Measurements from ENCODE around the gene CLOCK.

CLOCK gene

DNA sequence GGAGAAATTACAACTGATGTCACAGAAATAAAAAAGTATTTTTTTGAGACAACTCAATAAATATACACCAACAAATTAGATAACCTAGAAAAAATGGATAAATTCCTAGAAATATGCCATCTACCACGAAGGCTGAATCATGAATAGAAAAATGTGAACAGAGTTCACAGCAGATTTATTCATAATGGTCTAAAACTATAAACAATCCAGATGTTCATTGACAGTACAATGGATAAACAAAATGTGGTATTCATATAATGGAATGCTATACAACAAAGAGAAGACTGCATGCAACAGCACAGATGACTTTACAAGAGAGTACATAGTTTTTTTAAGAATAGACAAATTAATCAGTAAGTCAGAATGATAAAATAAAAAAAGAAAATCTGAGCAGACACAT is 55.2 kb downstream of the CLOCK start:
- no peak for DNase-seq (ENCODE audit: low spot score in 2 of 2)
- no peak overlapping the region for H3K4me3 ChIP-seq
- in situ Hi-C loops (cut with MboI; ENCODE audit: low sequenced_read_pairs) = no loop called here

DNA sequence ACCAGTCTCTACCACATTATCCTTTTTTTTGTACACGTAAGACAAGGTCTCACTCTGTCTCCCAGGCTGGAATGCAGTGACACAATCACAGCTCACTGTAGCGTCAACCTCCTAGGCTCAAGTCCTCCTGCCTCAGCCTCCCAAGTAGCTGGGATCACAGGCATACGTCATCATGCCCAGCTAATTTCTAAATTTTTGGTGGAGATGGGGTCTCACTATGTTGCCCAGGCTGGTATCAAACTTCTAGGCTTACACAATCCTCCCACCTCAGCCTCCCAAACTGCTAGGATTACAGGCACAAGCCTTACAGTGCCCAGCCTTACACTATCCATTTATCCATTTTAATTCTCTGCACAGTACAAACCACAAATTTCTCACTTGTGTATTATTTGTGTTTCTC is 58.0 kb downstream of the CLOCK start:
- Histone ChIP-seq H3K27me3 (ENCODE audit: low read depth) (no peaks in the 10 kb centered on the region), H3K36me3 (replicated peaks) (0 out of 2 replicates have a peak, but pooled peaks cover 5% of the 10 kb centered on the region), H3K9me3 (no peaks in the 10 kb centered on the region), H3K4me3 (no peak overlapping the region), H3K4me1 (peaks cover 4% of the 10 kb centered on the region)
- in situ Hi-C loops (cut with MboI; ENCODE audit: low sequenced_read_pairs) = no loop called here
- DNase-seq (ENCODE audit: low spot score in 2 of 2) = no peak

More for the DNA sequence above, 55.2 kb downstream of the CLOCK start:
- Histone ChIP-seq H3K4me1 (no peaks in the 10 kb centered on the region; the same call in 1 of the 2 replicates), H3K36me3 (replicated peaks) (0 out of 2 replicates have a peak, but pooled peaks cover 5% of the 10 kb centered on the region), H3K9me3 (no peaks in the 10 kb centered on the region), H3K27me3 (ENCODE audit: low read depth) (no peaks in the 10 kb centered on the region)

DNA sequence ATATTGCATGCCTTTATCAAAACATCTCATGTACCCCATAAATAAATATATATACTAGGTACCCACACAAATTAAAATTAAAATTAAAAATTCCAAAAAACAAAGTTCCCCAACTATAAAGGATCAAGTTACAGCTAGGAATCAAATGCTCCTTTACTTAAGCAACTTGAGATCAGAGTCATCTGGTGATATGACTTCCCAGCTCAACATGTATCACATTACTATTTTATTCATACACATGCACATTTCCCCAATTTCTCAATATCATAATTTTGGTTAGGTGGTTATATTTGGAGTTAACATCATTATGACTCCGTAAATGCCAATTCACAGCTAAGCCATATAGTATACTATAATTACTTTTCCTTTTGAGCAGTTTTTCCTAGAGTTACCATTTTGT is 60.9 kb downstream of the CLOCK start:
- no peaks in the 10 kb centered on the region for H3K27me3 ChIP-seq (ENCODE audit: low read depth)
- 0 out of 2 replicates have a peak, but pooled peaks cover 2% of the 10 kb centered on the region for H3K36me3 ChIP-seq (replicated peaks)
- in situ Hi-C loops (cut with MboI; ENCODE audit: low sequenced_read_pairs) = no loop called here
- H3K4me1 ChIP-seq = peaks cover 12% of the 10 kb centered on the region
- H3K4me3 ChIP-seq = no peak overlapping the region
- H3K9me3 ChIP-seq = no peaks in the 10 kb centered on the region
- DNase-seq (ENCODE audit: low spot score in 2 of 2) = no peak

DNA sequence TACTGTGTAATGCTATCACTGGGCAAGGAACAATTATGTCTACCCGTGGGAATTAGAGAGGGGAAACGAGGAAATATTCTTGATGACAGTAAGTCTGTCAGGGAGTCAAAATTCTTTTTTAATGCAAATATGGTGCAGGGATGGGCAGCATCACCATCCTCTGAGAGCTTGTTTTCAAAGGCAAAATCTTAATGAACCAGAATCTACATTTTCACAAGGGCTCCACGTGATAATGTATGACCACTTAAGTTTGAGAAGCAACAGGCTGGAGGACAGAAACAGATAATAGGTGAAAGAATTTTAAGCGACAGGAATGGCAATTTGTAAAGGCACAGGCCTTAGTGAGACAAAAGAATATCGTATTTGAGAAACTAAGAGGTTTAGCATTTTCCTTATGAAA is 63.4 kb downstream of the CLOCK start:
- Histone ChIP-seq H3K36me3 (replicated peaks) (0 out of 2 replicates have a peak, but pooled peaks cover 2% of the 10 kb centered on the region), H3K4me1 (peaks cover 12% of the 10 kb centered on the region), H3K4me3 (no peak overlapping the region), H3K27me3 (ENCODE audit: low read depth) (no peaks in the 10 kb centered on the region), H3K9me3 (no peaks in the 10 kb centered on the region)
- DNase-seq (ENCODE audit: low spot score in 2 of 2) = peak; percentile 29 to 64
- in situ Hi-C loops (cut with MboI; ENCODE audit: low sequenced_read_pairs) = no loop called here

DNA sequence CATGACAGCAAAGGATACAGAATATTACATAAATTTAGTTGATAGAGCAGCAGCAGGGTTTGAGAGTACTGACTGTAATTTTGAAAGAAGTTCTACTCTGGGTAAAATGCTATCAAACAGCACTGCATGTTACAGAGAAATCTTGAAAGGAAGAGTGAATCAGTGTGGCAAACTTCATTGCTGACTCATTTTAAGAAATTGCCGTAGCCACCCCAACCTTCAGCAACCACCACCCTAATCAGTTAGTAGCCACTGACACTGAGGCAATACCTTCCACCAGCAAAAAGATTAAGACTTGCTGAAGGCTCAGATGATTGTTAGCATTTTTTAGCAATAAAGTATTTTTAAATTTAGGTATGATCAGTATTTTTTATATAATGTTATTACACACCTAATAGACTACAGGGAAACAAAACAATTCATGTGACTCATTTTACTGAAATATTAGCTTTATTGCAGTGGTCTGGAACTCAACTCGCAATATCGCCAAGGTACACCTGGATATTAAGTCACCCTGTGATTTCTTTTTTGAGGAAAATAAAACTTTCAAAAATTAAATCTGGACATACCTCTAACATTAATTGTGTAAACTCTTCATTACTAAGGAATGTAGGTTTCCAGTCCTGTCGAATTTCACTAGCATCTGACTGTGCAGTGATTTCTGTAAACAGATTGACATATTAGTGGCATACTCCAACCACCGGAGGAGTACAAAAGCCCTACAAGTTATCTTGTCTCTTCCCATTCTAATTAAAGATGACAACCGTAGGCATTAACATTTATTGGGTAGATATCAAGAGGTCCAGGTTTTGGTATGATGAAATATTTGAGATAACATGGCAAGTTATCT is 71.1 kb downstream of the CLOCK start:
- Histone ChIP-seq H3K4me1 (peaks cover 6% of the 10 kb centered on the region; the same call in 1 of the 2 replicates), H3K36me3 (replicated peaks) (peaks cover 9% of the 10 kb centered on the region), H3K27me3 (ENCODE audit: low read depth) (no peaks in the 10 kb centered on the region), H3K9me3 (no peaks in the 10 kb centered on the region), H3K4me3 (no peak overlapping the region)
- no peak for DNase-seq (ENCODE audit: low spot score in 2 of 2)
- in situ Hi-C loops (cut with MboI; ENCODE audit: low sequenced_read_pairs) = no loop called here

DNA sequence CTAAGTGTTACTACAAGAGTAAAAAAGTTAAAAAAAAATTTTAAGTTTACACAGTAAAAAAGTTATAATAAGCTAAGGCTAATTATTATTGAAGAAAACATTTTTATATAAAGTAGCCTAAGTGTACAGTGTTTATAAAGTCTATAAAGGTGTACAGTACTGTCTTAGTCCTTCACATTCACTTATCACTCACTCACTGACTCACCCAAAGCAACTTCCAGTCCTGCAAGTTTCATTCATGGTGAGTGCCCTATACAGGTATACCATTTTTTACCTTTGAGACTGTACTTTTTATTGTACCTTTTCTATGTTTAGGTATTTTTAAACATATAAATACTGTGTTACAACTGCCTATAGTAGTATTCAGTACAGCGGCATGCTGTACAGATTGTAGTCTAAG is 76.7 kb downstream of the CLOCK start:
- DNase-seq (ENCODE audit: low spot score in 2 of 2) = no peak
- H3K36me3 ChIP-seq (replicated peaks) = peaks cover 17% of the 10 kb centered on the region
- in situ Hi-C loops (cut with MboI; ENCODE audit: low sequenced_read_pairs) = loop anchor here (25.0 kb wide), 1 partner anchor 267 kb away; no protein-coding TSS in a partner anchor

DNA sequence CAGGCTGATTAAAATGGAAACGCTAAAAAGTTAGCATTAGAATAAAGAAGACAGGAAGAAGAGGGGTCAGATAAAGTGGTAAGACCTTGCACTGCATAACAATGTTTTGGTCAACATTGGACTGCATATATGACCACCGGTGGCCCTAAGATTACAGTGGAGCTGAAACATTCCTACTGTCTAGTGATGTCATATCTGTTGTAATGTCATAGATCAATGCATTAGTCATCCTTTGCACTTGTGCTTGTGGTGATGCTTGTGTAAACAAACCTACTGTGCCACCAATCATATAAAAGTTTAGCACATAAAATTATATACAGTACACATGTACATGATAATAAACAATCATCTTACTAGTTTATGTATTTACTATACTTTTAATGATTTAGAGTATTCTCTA is 78.0 kb downstream of the CLOCK start:
- Histone ChIP-seq H3K27me3 (ENCODE audit: low read depth) (no peaks in the 10 kb centered on the region), H3K9me3 (no peaks in the 10 kb centered on the region), H3K4me1 (no peaks in the 10 kb centered on the region), H3K36me3 (replicated peaks) (peaks cover 12% of the 10 kb centered on the region; the same call in 1 of the 2 replicates), H3K4me3 (no peak overlapping the region)
- no peak for DNase-seq (ENCODE audit: low spot score in 2 of 2)
- in situ Hi-C loops (cut with MboI; ENCODE audit: low sequenced_read_pairs) = loop anchor here (25.0 kb wide), 1 partner anchor 269 kb away; no protein-coding TSS in a partner anchor

More for the DNA sequence above, 76.7 kb downstream of the CLOCK start:
- no peak overlapping the region for H3K4me3 ChIP-seq
- H3K9me3 ChIP-seq = no peaks in the 10 kb centered on the region
- no peaks in the 10 kb centered on the region for H3K27me3 ChIP-seq (ENCODE audit: low read depth)
- no peaks in the 10 kb centered on the region for H3K4me1 ChIP-seq

DNA sequence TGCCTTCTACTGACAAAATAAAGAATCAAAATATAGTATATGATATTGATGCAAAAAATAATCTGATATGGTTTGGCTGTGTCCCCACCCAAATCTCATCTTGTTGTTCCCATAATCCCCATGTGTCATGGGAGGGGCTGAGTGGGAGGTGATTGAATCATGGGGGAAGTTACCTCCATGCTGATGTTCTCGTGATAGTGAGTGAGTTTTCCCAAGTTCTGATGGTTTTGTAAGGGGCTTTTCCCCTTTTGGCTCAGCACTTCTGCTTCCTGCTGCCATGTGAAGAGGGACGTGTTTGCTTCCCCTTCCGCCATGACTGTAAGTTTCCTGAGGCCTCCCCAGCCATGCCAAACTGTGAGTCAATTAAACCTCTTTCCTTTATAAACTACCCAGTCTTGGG is 80.7 kb downstream of the CLOCK start:
- no peaks in the 10 kb centered on the region for H3K9me3 ChIP-seq
- H3K27me3 ChIP-seq (ENCODE audit: low read depth) = no peaks in the 10 kb centered on the region
- H3K36me3 ChIP-seq (replicated peaks) = peaks cover 12% of the 10 kb centered on the region; the same call in 1 of the 2 replicates
- DNase-seq (ENCODE audit: low spot score in 2 of 2) = no peak
- no peaks in the 10 kb centered on the region for H3K4me1 ChIP-seq
- H3K4me3 ChIP-seq = no peak overlapping the region
- in situ Hi-C loops (cut with MboI; ENCODE audit: low sequenced_read_pairs) = loop anchor here (25.0 kb wide), 1 partner anchor 271 kb away; no protein-coding TSS in a partner anchor

DNA sequence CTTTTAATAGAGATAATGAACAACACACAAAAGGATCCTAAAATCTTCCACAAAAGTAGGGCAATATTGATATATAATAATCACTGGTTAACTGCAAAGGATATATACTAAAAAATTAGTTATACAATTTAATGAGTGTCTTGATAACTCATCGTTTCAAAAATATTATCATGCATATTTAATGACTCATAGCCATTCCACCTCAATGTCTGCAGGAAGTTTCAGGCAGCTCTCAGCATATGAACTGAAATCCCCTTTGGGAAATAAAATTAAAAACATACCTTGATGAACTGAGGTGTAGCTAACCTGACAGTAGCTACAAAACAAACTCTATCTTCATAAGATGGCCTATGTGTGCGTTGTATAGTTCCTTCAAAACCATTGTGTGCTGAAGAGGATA is 88.1 kb downstream of the CLOCK start:
- in situ Hi-C loops (cut with MboI; ENCODE audit: low sequenced_read_pairs) = loop anchor here (25.0 kb wide), 1 partner anchor 279 kb away; no protein-coding TSS in a partner anchor
- Histone ChIP-seq H3K4me1 (no peaks in the 10 kb centered on the region), H3K27me3 (ENCODE audit: low read depth) (no peaks in the 10 kb centered on the region), H3K4me3 (no peak overlapping the region), H3K9me3 (no peaks in the 10 kb centered on the region), H3K36me3 (replicated peaks) (peaks cover 8% of the 10 kb centered on the region; the same call in 1 of the 2 replicates)
- DNase-seq (ENCODE audit: low spot score in 2 of 2) = no peak

DNA sequence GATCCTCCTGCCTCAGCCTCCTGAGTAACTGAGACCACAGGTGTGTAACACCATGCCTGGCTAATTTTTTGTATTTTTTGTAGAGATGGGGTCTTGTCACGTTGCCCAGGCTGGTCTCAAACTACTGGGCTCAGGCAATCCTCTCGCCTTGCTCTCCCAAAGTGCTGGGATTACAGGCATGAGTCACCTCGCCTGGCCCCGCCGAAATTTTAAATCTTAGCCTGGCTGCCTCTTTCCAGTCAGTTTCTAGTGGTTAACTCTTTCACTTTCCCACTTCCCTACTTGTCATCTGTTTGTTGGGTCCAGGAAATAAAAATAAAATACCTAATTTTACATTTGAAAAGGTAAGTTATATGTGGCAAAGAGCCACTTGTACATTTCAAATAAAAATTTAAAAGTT is 88.5 kb downstream of the CLOCK start:
- Histone ChIP-seq H3K4me3 (no peak overlapping the region), H3K9me3 (no peaks in the 10 kb centered on the region), H3K27me3 (ENCODE audit: low read depth) (no peaks in the 10 kb centered on the region), H3K4me1 (no peaks in the 10 kb centered on the region), H3K36me3 (replicated peaks) (peaks cover 8% of the 10 kb centered on the region; the same call in 1 of the 2 replicates)
- in situ Hi-C loops (cut with MboI; ENCODE audit: low sequenced_read_pairs) = loop anchor here (25.0 kb wide), 1 partner anchor 279 kb away; no protein-coding TSS in a partner anchor
- no peak for DNase-seq (ENCODE audit: low spot score in 2 of 2)

DNA sequence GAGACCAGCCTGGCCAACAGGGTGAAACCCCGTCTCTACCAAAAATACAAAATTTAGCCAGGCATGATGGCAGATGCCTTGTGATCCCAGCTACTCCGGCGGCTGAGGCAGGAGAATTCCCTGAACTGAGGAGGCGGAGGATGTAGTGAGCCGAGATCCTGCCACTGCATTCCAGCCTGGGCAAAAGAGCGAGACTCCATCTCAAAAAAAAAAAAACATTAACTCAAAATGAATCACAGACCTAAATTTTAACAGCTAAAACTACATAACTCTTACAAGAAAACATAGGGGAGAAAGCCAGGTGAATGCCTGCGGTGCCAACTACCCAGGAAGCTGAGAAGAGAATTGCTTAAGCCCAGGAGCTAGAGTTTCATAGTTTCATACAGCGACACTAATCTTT is 96.1 kb downstream of the CLOCK start:
- in situ Hi-C loops (cut with MboI; ENCODE audit: low sequenced_read_pairs) = loop anchor here (25.0 kb wide), 1 partner anchor 287 kb away; no protein-coding TSS in a partner anchor
- Histone ChIP-seq H3K4me1 (no peaks in the 10 kb centered on the region), H3K36me3 (replicated peaks) (peaks cover 30% of the 10 kb centered on the region), H3K9me3 (no peaks in the 10 kb centered on the region), H3K4me3 (no peak overlapping the region), H3K27me3 (ENCODE audit: low read depth) (no peaks in the 10 kb centered on the region)
- DNase-seq (ENCODE audit: low spot score in 2 of 2) = no peak

DNA sequence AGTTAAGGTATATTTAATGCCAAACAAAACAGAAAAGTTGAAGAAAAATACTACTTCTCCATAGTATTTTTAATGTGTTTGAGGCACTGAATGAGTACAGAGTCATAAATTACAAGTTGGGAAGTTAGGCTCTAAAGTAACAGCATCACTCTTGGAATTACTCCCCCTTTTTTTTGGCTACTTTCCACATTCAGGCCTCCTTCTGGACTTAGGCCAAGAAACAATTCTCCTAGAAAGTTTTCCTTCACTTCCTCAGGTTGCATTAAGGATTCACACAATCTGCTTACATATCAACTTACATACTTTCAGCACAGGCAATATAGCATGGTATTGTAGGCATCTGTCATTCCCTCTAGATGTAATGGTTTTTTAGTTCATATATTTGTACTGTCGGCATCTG is 98.9 kb downstream of the CLOCK start:
- DNase-seq (ENCODE audit: low spot score in 2 of 2) = no peak
- in situ Hi-C loops (cut with MboI; ENCODE audit: low sequenced_read_pairs) = no loop called here
- Histone ChIP-seq H3K4me1 (no peaks in the 10 kb centered on the region), H3K36me3 (replicated peaks) (peaks cover 30% of the 10 kb centered on the region), H3K4me3 (no peak overlapping the region), H3K9me3 (no peaks in the 10 kb centered on the region), H3K27me3 (ENCODE audit: low read depth) (no peaks in the 10 kb centered on the region)

DNA sequence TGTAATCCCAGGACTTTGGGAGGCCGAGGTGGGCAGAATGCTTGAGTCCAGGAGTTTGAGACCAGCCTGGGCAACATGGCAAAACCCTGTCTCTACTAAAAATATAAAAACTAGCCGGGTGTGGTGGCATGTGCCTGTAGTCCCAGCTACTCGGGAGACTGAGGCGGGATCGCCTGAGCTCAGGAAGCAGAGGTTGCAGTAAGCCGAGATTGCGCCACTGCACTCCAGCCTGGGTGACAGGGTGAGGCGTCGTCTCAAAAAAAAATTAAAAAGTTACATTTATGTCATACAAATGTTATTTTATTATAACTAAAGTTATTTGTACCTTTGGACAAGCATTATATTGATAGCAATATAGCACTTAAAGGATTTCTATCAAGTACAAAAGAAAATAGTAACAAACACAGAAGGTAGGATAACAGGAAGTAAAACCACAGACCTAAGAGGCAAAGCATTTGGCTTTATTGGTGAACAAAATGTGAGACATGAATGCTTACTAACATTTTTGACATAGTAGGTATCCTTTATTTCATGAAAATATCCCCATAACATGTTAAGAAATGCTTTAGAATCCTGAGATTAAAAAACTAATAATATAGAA is 99.5 kb downstream of the CLOCK start:
- no peaks in the 10 kb centered on the region for H3K27me3 ChIP-seq (ENCODE audit: low read depth)
- H3K36me3 ChIP-seq (replicated peaks) = peaks cover 27% of the 10 kb centered on the region
- in situ Hi-C loops (cut with MboI; ENCODE audit: low sequenced_read_pairs) = no loop called here
- H3K9me3 ChIP-seq = no peaks in the 10 kb centered on the region
- no peak overlapping the region for H3K4me3 ChIP-seq
- H3K4me1 ChIP-seq = no peaks in the 10 kb centered on the region
- no peak for DNase-seq (ENCODE audit: low spot score in 2 of 2)

DNA sequence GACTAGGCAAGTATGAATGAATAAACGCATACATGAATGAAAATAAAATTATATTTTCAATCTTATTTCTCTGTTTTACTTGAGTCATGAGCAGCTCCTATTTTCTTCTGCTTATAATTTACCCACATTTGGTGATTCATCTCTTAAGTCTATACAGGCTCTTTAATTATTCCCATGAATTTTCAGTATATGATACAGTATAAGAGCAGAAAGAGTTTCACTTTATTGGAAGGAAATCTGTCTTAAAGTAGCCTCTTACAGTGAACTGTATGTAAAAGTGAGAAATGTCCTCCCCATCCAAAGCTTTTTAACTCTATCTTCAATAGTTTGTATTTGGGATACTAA is 100.2 kb downstream of the CLOCK start:
- in situ Hi-C loops (cut with MboI; ENCODE audit: low sequenced_read_pairs) = no loop called here
- Histone ChIP-seq H3K36me3 (replicated peaks) (peaks cover 29% of the 10 kb centered on the region), H3K4me3 (no peak overlapping the region)

More for the DNA sequence above, 100.2 kb downstream of the CLOCK start:
- Histone ChIP-seq H3K9me3 (no peaks in the 10 kb centered on the region), H3K4me1 (no peaks in the 10 kb centered on the region), H3K27me3 (ENCODE audit: low read depth) (no peaks in the 10 kb centered on the region)
- DNase-seq (ENCODE audit: low spot score in 2 of 2) = no peak
